Measurements from ENCODE around the gene DDX46. TPM values are rescaled to one million over a fixed set of nuclear protein-coding genes. Genes with fewer than 3 reads are reported as not detected.

Gene DDX46
- polyA plus RNA-seq, 1 experiment, result 45.4 TPM

DNA sequence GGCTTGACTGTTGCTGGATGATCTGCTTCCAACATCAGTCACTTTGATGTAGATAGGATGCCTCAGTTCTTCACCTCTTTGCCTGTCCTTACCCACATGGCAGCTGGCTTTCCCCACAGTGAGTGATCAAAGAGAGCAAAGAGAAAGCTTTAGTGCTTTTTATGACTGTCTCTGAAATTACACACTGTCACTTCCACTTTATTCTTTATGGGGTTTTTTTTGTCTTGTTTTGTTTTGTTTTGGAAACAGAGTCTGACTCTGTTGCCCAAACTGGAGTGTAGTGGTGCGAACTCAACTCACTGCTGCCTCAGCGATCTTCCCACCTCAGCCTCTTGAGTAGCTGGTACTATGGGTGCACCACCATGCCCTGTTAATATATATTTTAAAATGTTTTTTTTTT is 54.8 kb downstream of the DDX46 start:
- no peak overlapping the region for H3K27ac ChIP-seq (ENCODE audit: low read depth, low read length)
- H3K27me3 ChIP-seq (ENCODE audit: control insufficient read depth, insufficient read depth, low read length), result no peaks in the 10 kb centered on the region
- no peak for DNase-seq (ENCODE audit: low read depth, low spot score)
- TF ChIP-seq, protein P1, sequence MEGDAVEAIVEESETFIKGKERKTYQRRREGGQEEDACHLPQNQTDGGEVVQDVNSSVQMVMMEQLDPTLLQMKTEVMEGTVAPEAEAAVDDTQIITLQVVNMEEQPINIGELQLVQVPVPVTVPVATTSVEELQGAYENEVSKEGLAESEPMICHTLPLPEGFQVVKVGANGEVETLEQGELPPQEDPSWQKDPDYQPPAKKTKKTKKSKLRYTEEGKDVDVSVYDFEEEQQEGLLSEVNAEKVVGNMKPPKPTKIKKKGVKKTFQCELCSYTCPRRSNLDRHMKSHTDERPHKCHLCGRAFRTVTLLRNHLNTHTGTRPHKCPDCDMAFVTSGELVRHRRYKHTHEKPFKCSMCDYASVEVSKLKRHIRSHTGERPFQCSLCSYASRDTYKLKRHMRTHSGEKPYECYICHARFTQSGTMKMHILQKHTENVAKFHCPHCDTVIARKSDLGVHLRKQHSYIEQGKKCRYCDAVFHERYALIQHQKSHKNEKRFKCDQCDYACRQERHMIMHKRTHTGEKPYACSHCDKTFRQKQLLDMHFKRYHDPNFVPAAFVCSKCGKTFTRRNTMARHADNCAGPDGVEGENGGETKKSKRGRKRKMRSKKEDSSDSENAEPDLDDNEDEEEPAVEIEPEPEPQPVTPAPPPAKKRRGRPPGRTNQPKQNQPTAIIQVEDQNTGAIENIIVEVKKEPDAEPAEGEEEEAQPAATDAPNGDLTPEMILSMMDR (IDR thresholded peaks at IDR 0.05; ENCODE audit: low read depth, low read length), result no peak
- H3K4me3 ChIP-seq (ENCODE audit: low read depth, low read length), result no peak overlapping the region
- H3K9me3 ChIP-seq (ENCODE audit: control insufficient read depth, insufficient read depth, low read length), result no peaks in the 10 kb centered on the region
- ChIA-PET POLR2A (no interaction called here), CTCF (no interaction called here)

DNA sequence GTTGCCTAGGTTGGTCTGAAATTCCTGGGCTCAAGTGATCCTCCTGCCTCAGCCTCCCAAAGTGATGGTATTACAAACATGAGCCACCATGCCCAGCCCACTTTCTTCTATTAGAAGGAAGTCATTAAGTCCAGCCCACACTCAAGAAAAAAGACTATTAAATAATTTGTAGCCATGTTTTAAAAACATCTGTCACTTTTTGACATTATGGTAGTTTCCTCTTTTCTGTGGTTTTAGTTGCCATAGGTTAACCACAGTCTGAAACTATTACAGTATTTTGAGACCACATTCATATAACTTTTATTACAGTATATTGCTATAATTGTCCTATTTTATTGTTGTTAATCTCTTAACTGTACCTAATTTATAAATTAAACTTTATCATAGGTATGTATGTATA is 55.2 kb downstream of the DDX46 start:
- POLR2A ChIA-PET, result no interaction called here

GRCh38 chr5:134817006-134817405 is 58.4 kb downstream of the DDX46 start:
- Histone ChIP-seq H3K27me3 (ENCODE audit: control insufficient read depth, insufficient read depth, low read length) (no peaks in the 10 kb centered on the region), H3K9me3 (ENCODE audit: control insufficient read depth, insufficient read depth, low read length) (no peaks in the 10 kb centered on the region), H3K27ac (ENCODE audit: low read depth, low read length) (no peak overlapping the region), H3K4me3 (ENCODE audit: low read depth, low read length) (no peak overlapping the region)
- ChIA-PET POLR2A (no interaction called here), CTCF (interaction anchor here (0.9 to 1.2 kb wide), 3 partner anchors 25 to 87 kb away, joined by 3 to 6 read pairs (median 3); no protein-coding TSS in a partner anchor)
- DNase-seq (ENCODE audit: low read depth, low spot score), result no peak
- TF ChIP-seq, protein P1 (IDR thresholded peaks at IDR 0.05; ENCODE audit: low read depth, low read length), result no peak

More for the DNA sequence above, 55.2 kb downstream of the DDX46 start:
- CTCF ChIA-PET, result no interaction called here
- Histone ChIP-seq H3K27ac (ENCODE audit: low read depth, low read length) (no peak overlapping the region), H3K9me3 (ENCODE audit: control insufficient read depth, insufficient read depth, low read length) (no peaks in the 10 kb centered on the region), H3K27me3 (ENCODE audit: control insufficient read depth, insufficient read depth, low read length) (no peaks in the 10 kb centered on the region), H3K4me3 (ENCODE audit: low read depth, low read length) (no peak overlapping the region)
- no peak for DNase-seq (ENCODE audit: low read depth, low spot score)
- TF ChIP-seq, protein P1 (IDR thresholded peaks at IDR 0.05; ENCODE audit: low read depth, low read length), result no peak

GRCh38 chr5:134818776-134819175 is 60.2 kb downstream of the DDX46 start:
- no peak for DNase-seq (ENCODE audit: low read depth, low spot score)
- Histone ChIP-seq H3K9me3 (ENCODE audit: control insufficient read depth, insufficient read depth, low read length) (no peaks in the 10 kb centered on the region), H3K4me3 (ENCODE audit: low read depth, low read length) (no peak overlapping the region), H3K27me3 (ENCODE audit: control insufficient read depth, insufficient read depth, low read length) (no peaks in the 10 kb centered on the region), H3K27ac (ENCODE audit: low read depth, low read length) (no peak overlapping the region)
- ChIA-PET CTCF (no interaction called here), POLR2A (no interaction called here)
- TF ChIP-seq, protein P1 (IDR thresholded peaks at IDR 0.05; ENCODE audit: low read depth, low read length), result no peak

- CTCF ChIA-PET, result no interaction called here
- TF ChIP-seq, protein P1 (IDR thresholded peaks at IDR 0.05; ENCODE audit: low read depth, low read length), result no peak
- H3K9me3 ChIP-seq (ENCODE audit: control insufficient read depth, insufficient read depth, low read length), result no peaks in the 10 kb centered on the region
- DNase-seq (ENCODE audit: low read depth, low spot score), result no peak
- H3K27ac ChIP-seq (ENCODE audit: low read depth, low read length), result no peak overlapping the region
- POLR2A ChIA-PET, result no interaction called here
- H3K4me3 ChIP-seq (ENCODE audit: low read depth, low read length), result no peak overlapping the region
- no peaks in the 10 kb centered on the region for H3K27me3 ChIP-seq (ENCODE audit: control insufficient read depth, insufficient read depth, low read length)
Measured at GRCh38 chr5:134819407-134819963, 60.9 kb downstream of the DDX46 start.
